DOHH2 (cell line): ENCODE measurements around the gene SSMEM1.

Experiments
- EZH2phosphoT487 ChIP-seq: fragments of 200-600 bp; sonication (generic); IDR thresholded peaks from 2 replicates; pipeline ENCODE4 v1.6.1; 2017; ENCODE audit warnings: borderline replicate concordance, mild to moderate bottlenecking, antibody characterized with exemption, low read length, moderate library complexity, mixed read lengths
- TF ChIP-seq, protein P1 (sequence below): fragments of 200-600 bp; sonication (generic); IDR thresholded peaks from one replicate; pipeline ENCODE4 v1.5.1; 2014; ENCODE audit warnings: antibody characterized with exemption, mild to moderate bottlenecking, low read depth, low read length; ENCODE audit not compliant: poor library complexity, severe bottlenecking

DNA sequence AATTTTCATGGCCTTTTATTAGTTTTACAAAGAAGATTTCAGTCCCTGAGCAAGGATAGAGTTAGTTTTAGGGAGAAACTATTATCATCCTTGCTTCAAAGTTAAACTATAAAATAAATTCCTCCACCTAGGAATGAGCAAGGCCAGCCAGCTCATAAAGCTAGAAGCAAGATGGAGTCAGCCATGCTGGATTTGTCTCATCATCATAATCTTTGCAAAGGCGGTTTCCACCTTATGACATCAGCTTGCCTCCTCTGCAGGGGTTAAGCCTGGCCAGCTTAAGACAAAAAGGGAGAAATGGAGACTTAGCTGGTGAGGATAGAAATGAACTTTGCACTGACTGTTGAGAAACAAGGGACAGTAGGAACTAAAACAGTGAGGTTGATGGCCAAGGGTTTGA lies 18.7 kb downstream of the SSMEM1 start:
- TF ChIP-seq, protein P1, sequence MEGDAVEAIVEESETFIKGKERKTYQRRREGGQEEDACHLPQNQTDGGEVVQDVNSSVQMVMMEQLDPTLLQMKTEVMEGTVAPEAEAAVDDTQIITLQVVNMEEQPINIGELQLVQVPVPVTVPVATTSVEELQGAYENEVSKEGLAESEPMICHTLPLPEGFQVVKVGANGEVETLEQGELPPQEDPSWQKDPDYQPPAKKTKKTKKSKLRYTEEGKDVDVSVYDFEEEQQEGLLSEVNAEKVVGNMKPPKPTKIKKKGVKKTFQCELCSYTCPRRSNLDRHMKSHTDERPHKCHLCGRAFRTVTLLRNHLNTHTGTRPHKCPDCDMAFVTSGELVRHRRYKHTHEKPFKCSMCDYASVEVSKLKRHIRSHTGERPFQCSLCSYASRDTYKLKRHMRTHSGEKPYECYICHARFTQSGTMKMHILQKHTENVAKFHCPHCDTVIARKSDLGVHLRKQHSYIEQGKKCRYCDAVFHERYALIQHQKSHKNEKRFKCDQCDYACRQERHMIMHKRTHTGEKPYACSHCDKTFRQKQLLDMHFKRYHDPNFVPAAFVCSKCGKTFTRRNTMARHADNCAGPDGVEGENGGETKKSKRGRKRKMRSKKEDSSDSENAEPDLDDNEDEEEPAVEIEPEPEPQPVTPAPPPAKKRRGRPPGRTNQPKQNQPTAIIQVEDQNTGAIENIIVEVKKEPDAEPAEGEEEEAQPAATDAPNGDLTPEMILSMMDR, result no peak
- TF ChIP-seq EZH2phosphoT487, result no peak
